ENCODE measurements around the gene CIAO2B. TPM values are rescaled to one million over a fixed set of nuclear protein-coding genes. Genes with fewer than 3 reads are reported as not detected.

The CIAO2B gene
- total RNA-seq, 4 donors from 2014 or later: 189 to 338 (median 264) TPM

DNA sequence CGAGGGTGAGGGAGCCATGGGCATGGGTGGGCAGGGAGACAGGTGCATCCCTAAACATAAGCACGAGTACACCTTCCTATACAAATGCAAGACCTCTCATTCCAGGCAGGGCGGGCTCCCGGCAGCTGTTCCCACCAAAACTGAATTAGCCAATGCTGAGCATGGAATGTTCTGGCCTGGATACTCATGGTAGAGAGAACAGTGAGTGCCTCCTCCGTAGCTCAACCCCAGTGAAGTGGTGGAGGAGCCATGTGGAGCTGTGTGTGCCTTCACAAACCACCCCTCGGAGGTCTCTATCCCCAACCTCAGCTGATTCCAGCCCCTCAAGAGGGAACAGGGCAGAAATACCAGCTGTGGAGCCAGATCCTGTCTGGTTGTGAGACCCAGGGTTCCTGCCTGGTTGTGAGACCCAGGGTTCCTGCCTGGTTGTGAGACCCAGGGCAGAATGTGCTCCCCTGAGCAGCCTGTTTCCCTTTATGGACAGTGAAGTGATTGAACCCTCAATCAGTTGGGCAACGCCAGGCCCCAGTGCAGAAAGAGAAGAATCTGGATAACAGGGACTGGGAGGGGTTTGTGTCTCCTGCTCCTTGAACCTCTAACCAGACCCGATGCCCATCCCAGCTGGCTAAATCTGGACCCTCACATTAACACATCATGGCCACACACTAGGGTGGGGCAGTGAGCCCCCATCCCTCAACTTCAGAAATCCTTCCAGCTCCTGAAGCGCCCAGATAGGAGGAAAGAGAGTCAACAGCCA lies 13.1 kb downstream of the CIAO2B start:
- in situ Hi-C loops (cut with MboI; ENCODE audit: low sequenced_read_pairs in 4 of 4): no loop called here

DNA sequence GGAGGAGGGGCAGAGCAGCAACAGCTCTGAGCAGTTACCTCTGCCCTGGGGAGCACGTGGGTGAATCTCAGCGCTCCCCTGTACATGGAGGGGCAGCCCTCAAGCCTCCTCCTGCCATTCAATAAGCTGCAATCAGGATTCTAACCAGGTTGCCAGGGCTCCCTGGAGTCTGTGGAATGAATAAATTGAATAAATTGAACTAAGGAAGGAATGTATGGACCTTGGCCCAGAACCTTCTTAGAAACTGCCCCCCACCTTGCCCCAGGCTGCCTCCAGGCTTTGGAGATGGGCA lies 14.0 kb downstream of the CIAO2B start:
- Histone ChIP-seq H3K9me3 (no peaks in the 10 kb centered on the region), H3K36me3 (peaks cover 0 to 20% of the 10 kb centered on the region in 2 donors), H3K4me1 (peaks cover 33 to 57% of the 10 kb centered on the region in 2 donors), H3K4me3 (no peak overlapping the region), H3K27ac (peak overlapping the region; percentile 91 to 99 (median 96)), H3K27me3 (no peaks in the 10 kb centered on the region)
- TF ChIP-seq, protein P1, sequence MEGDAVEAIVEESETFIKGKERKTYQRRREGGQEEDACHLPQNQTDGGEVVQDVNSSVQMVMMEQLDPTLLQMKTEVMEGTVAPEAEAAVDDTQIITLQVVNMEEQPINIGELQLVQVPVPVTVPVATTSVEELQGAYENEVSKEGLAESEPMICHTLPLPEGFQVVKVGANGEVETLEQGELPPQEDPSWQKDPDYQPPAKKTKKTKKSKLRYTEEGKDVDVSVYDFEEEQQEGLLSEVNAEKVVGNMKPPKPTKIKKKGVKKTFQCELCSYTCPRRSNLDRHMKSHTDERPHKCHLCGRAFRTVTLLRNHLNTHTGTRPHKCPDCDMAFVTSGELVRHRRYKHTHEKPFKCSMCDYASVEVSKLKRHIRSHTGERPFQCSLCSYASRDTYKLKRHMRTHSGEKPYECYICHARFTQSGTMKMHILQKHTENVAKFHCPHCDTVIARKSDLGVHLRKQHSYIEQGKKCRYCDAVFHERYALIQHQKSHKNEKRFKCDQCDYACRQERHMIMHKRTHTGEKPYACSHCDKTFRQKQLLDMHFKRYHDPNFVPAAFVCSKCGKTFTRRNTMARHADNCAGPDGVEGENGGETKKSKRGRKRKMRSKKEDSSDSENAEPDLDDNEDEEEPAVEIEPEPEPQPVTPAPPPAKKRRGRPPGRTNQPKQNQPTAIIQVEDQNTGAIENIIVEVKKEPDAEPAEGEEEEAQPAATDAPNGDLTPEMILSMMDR (IDR thresholded peaks at IDR 0.05 in 4 of 5, conservative IDR thresholded peaks at IDR 0.05 in 1 of 5): no peak
- TF ChIP-seq POLR2A (IDR thresholded peaks at IDR 0.05): no peak
- ATAC-seq (no peak), DNase-seq (no peak)
- in situ Hi-C loops (cut with MboI; ENCODE audit: low sequenced_read_pairs in 4 of 4) (no loop called here), intact Hi-C loops (cut with DNase I; ENCODE audit: low total_unique reads) (no loop called here)

More for the DNA sequence above, 13.1 kb downstream of the CIAO2B start:
- H3K4me3 ChIP-seq: peak overlapping the region in 1 of 4 donors; percentile 79
- H3K4me1 ChIP-seq: peaks cover 37 to 65% of the 10 kb centered on the region in 2 donors
- intact Hi-C loops (cut with DNase I; ENCODE audit: low total_unique reads): no loop called here
- peak; percentile 39 to 53 for ATAC-seq
- no peaks in the 10 kb centered on the region for H3K27me3 ChIP-seq
- peak; percentile 61 to 85 for DNase-seq
- TF ChIP-seq, protein P1 (IDR thresholded peaks at IDR 0.05 in 4 of 5, conservative IDR thresholded peaks at IDR 0.05 in 1 of 5): no peak
- peak; percentile 32 to 56 for TF ChIP-seq POLR2A (IDR thresholded peaks at IDR 0.05)
- H3K36me3 ChIP-seq: peaks cover 0 to 20% of the 10 kb centered on the region in 2 donors
- peak overlapping the region; percentile 91 to 99 (median 96) for H3K27ac ChIP-seq
- no peaks in the 10 kb centered on the region for H3K9me3 ChIP-seq

DNA sequence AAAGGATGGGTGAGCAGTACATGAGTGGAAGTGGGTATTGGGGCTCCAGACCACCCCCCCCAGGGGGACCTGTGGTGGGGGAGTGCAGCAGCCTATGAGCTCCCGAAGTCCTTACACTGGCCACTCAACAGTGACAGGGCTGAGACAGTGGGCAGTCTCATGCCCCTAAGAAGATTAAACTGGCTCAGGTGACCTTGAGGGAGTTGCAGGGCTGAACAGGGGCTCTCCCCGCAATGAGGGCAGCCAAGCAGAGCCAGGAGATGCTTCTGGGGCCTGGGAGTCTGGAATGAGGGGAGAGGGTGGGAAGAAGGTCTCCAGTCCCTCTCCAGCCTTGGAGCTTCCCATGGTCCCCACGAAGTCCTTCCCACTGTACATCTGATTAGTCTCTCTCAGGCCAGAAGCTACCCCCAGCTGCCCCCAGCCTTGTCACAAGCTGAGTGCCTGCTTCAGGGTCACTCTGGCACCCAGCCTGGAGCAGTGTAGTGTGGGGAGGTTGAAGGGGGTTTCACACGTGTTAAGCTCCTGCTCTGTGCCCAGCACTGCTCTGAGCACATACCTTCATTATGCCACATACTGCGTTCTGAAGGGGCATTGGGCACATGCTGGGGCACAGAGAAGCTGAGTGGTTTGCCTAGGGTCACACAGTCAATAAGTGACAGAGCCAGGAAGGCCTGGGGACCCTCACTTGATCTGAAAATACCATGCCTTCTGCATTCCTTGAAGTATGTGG lies 14.5 kb downstream of the CIAO2B start:
- in situ Hi-C loops (cut with MboI; ENCODE audit: low sequenced_read_pairs in 4 of 4): no loop called here
- no peak for DNase-seq
- Histone ChIP-seq H3K9me3 (no peaks in the 10 kb centered on the region), H3K27ac (peak overlapping the region; percentile 91 to 99 (median 96)), H3K4me3 (no peak overlapping the region), H3K27me3 (no peaks in the 10 kb centered on the region), H3K36me3 (peaks cover 0 to 20% of the 10 kb centered on the region in 2 donors), H3K4me1 (peaks cover 33 to 54% of the 10 kb centered on the region in 2 donors)
- peak; percentile 12 to 15 for TF ChIP-seq POLR2A (IDR thresholded peaks at IDR 0.05)
- TF ChIP-seq, protein P1 (IDR thresholded peaks at IDR 0.05 in 4 of 5, conservative IDR thresholded peaks at IDR 0.05 in 1 of 5): no peak
- intact Hi-C loops (cut with DNase I; ENCODE audit: low total_unique reads): no loop called here
- peak in 1 of 2 donors; percentile 10 for ATAC-seq

DNA sequence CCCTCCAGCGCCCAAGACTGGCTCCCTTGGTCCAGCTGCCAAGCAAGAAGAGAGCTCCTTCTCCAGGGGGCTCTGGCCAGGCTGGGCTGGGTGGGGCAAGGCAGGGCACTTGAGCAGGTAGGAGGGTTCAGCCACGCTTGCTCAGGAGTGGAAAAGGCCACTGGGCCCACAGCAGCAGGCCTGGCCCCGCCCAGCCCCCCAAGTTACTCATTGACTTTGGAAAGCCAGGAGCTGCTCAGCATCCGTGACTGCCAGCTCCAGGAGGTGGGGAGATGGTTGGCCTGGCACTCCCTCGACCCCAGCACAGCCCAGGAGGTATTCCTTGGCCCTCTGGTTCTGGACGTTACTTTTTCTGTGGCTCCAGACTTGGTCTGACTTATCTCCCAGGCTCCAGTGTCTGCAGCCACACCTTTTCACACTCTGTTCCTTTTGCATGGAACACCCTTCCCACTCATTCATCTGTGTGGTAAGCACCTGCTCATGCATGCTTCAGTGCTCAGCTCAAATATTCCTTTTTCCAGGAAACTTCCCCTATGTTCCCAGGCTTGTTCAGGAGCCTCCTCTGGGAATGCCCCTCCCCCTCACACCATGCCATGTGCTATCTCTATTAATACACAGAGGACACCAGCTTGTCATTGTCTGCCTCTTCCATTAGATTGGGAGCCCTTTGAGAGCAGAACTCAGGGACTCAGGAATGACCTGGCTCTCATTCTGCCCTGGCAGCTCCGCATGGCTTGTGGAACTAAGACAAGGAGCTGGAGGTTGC lies 15.2 kb downstream of the CIAO2B start, which contains the start of gene CDH16:
Gene CDH16 (minus strand): TSS at position 83 of the 766 bp plus-strand sequence. CDS start 820 bp downstream, outside the sequence.
- TF ChIP-seq POLR2A (IDR thresholded peaks at IDR 0.05): peak; percentile 20 to 37
- TF ChIP-seq, protein P1 (IDR thresholded peaks at IDR 0.05 in 4 of 5, conservative IDR thresholded peaks at IDR 0.05 in 1 of 5): no peak
- Histone ChIP-seq H3K27ac (peak within 1 kb of the TSS; percentile 91 to 99 (median 96)), H3K36me3 (peaks cover 0 to 12% of the 10 kb centered on the region in 2 donors), H3K27me3 (no peaks in the 10 kb centered on the region), H3K4me1 (peaks cover 33 to 47% of the 10 kb centered on the region in 2 donors), H3K9me3 (no peaks in the 10 kb centered on the region), H3K4me3 (no peak within 1 kb of the TSS)
- in situ Hi-C loops (cut with MboI; ENCODE audit: low sequenced_read_pairs in 4 of 4): no loop called here
- ATAC-seq (peak; percentile 37 to 46), DNase-seq (peak in 1 of 2 donors; percentile 76)
- intact Hi-C loops (cut with DNase I; ENCODE audit: low total_unique reads): no loop called here

All from gastrocnemius medialis (tissue), 4 donors.